ENCODE measurements around the gene TAOK2.
A peak's percentile ranks its signal among the peaks of the same experiment; 100 is the strongest.

TAOK2 gene

GRCh38 chr16:29988346-29989075 is 14.8 kb downstream of the TAOK2 start:
- DNase-seq: no peak

- no peak for DNase-seq
Observed at GRCh38 chr16:29989111-29989858, 15.6 kb downstream of the TAOK2 start.

GRCh38 chr16:29990034-29990433 is 16.4 kb downstream of the TAOK2 start:
- no peak for DNase-seq

GRCh38 chr16:29990883-29991570 is 17.4 kb downstream of the TAOK2 start:
- no peak for DNase-seq

- no peak for DNase-seq
Observed at GRCh38 chr16:29991571-29991904, 17.9 kb downstream of the TAOK2 start.

- DNase-seq: no peak
Observed at GRCh38 chr16:29992344-29992967, 18.8 kb downstream of the TAOK2 start.

GRCh38 chr16:29993191-29993902 is 19.7 kb downstream of the TAOK2 start:
- DNase-seq: no peak

- DNase-seq: no peak
Observed at GRCh38 chr16:29993903-29994599, 20.4 kb downstream of the TAOK2 start.

- peak; percentile 47 for DNase-seq
Observed at GRCh38 chr16:29994600-29995323, 21.1 kb downstream of the TAOK2 start.

- peak; percentile 82 for DNase-seq
Observed at GRCh38 chr16:29995324-29995910, 21.7 kb downstream of the TAOK2 start, which contains the start of gene HIRIP3. Gene HIRIP3, minus strand, starts transcription at chr16:29995617. Its CDS starts 12 bp downstream, at chr16:29995605.

GRCh38 chr16:29995911-29996765 is 22.5 kb downstream of the TAOK2 start, which contains the start of gene INO80E:
Gene INO80E, plus strand, starts transcription at chr16:29996241. Its CDS starts 70 bp downstream, at chr16:29996311.
- peak; percentile 95 for DNase-seq

GRCh38 chr16:29996766-29997250 is 23.1 kb downstream of the TAOK2 start:
- DNase-seq: no peak

- DNase-seq: no peak
Observed at GRCh38 chr16:29999605-30000004, 25.9 kb downstream of the TAOK2 start.

GRCh38 chr16:30000735-30001631 is 27.3 kb downstream of the TAOK2 start:
- DNase-seq: no peak

- DNase-seq: no peak
Observed at GRCh38 chr16:30002614-30003346, 29.1 kb downstream of the TAOK2 start.

GRCh38 chr16:30003670-30004423 is 30.2 kb downstream of the TAOK2 start:
- no peak for DNase-seq

- DNase-seq: no peak
Observed at GRCh38 chr16:30004424-30004776, 30.7 kb downstream of the TAOK2 start.

Measured in fibroblast of skin of right quadriceps (primary cell).